H9 (cell line): ENCODE measurements around the gene CD79A. TPM values are rescaled to one million over a fixed set of nuclear protein-coding genes. Genes with fewer than 3 reads are reported as not detected.

Source experiments
- DNase-seq: peaks from one replicate; pipeline ENCODE4 v3.0.0-alpha.2; 2017
- H2AFZ ChIP-seq: one replicate; pipeline ENCODE4 v1.6.1; 2013; ENCODE audit warnings: mild to moderate bottlenecking, low read length, control low read depth, moderate library complexity
- H2AK5ac ChIP-seq: 2 replicates; pipeline ENCODE4 v1.6.1; 2013; ENCODE audit warnings: low read length, control low read depth, mixed read lengths; ENCODE audit not compliant: insufficient read length
- H2BK120ac ChIP-seq: one replicate; pipeline ENCODE4 v1.6.1; 2013; ENCODE audit warnings: low read depth, mild to moderate bottlenecking, low read length, control low read depth, inconsistent platforms; ENCODE audit not compliant: poor library complexity, severe bottlenecking
- H2BK12ac ChIP-seq: 2 replicates; pipeline ENCODE4 v1.6.1; 2013; ENCODE audit warnings: low read length, control low read depth, mixed read lengths, low read depth; ENCODE audit not compliant: insufficient read length
- H2BK15ac ChIP-seq: 2 replicates; pipeline ENCODE4 v1.6.1; 2013; ENCODE audit warnings: low read depth, low read length, control low read depth
- H2BK20ac ChIP-seq: one replicate; pipeline ENCODE4 v1.6.1; 2013; ENCODE audit warnings: low read depth, mild to moderate bottlenecking, low read length, control low read depth, inconsistent platforms; ENCODE audit not compliant: poor library complexity, severe bottlenecking
- H2BK5ac ChIP-seq: 2 replicates; pipeline ENCODE4 v1.6.1; 2013; ENCODE audit warnings: low read length, control low read depth, mixed read lengths; ENCODE audit not compliant: insufficient read length
- H3K14ac ChIP-seq: 2 replicates; pipeline ENCODE4 v1.6.1; 2013; ENCODE audit warnings: low read length, control low read depth; ENCODE audit not compliant: insufficient read depth
- H3K18ac ChIP-seq: 2 replicates; pipeline ENCODE4 v1.6.1; 2013; ENCODE audit warnings: low read depth, mild to moderate bottlenecking, mixed read lengths, low read length, control low read depth; ENCODE audit not compliant: insufficient read length
- H3K23ac ChIP-seq: 2 replicates; pipeline ENCODE4 v1.6.1; 2013; ENCODE audit warnings: low read length, control low read depth, mixed read lengths, low read depth; ENCODE audit not compliant: insufficient read length
- H3K23me2 ChIP-seq: 2 replicates; pipeline ENCODE4 v1.6.1; 2013; ENCODE audit warnings: low read depth, mild to moderate bottlenecking, mixed read lengths, low read length, control low read depth; ENCODE audit not compliant: insufficient read length, poor library complexity, severe bottlenecking
- H3K27ac ChIP-seq: 2 replicates; pipeline ENCODE4 v1.5.1; 2013; ENCODE audit warnings: low read length, control low read depth, mixed read lengths, low read depth; ENCODE audit not compliant: insufficient read length
- H3K27me3 ChIP-seq: 2 replicates; pipeline ENCODE4 v1.6.1; 2013; ENCODE audit warnings: low read length, control low read depth, inconsistent platforms; ENCODE audit not compliant: insufficient read depth
- H3K4ac ChIP-seq: 2 replicates; pipeline ENCODE4 v1.6.1; 2013; ENCODE audit warnings: low read depth, mild to moderate bottlenecking, control low read depth, inconsistent platforms, low read length, moderate library complexity
- H3K4me1 ChIP-seq: 2 replicates; pipeline ENCODE4 v1.6.1; 2013; ENCODE audit warnings: low read length, control low read depth, inconsistent platforms; ENCODE audit not compliant: insufficient read depth
- H3K4me2 ChIP-seq: 2 replicates; pipeline ENCODE4 v1.6.1; 2013; ENCODE audit warnings: low read length, control low read depth, mixed read lengths; ENCODE audit not compliant: insufficient read length, insufficient read depth
- H3K56ac ChIP-seq: 2 replicates; pipeline ENCODE4 v1.6.1; 2013; ENCODE audit warnings: low read depth, mild to moderate bottlenecking, mixed read lengths, low read length, control low read depth; ENCODE audit not compliant: insufficient read length
- H3K79me1 ChIP-seq: 2 replicates; pipeline ENCODE4 v1.6.1; 2013; ENCODE audit warnings: low read depth, mild to moderate bottlenecking, moderate library complexity, low read length, control low read depth, inconsistent platforms; ENCODE audit not compliant: insufficient read depth, poor library complexity, severe bottlenecking
- H3K79me2 ChIP-seq: 2 replicates; pipeline ENCODE4 v1.6.1; 2013; ENCODE audit warnings: low read length, control low read depth, inconsistent platforms; ENCODE audit not compliant: insufficient read depth
- H3K9ac ChIP-seq: 2 replicates; pipeline ENCODE4 v1.6.1; 2013; ENCODE audit warnings: low read length, control low read depth, mixed read lengths; ENCODE audit not compliant: insufficient read length; ENCODE audit errors: extremely low read depth
- H3K9me3 ChIP-seq: one replicate; pipeline ENCODE4 v1.6.1; 2013; ENCODE audit warnings: low read depth, low read length, inconsistent platforms; ENCODE audit not compliant: control insufficient read depth
- H3T11ph ChIP-seq: one replicate; pipeline ENCODE4 v1.6.1; 2013; ENCODE audit warnings: mild to moderate bottlenecking, low read length, control low read depth, inconsistent platforms
- H4K20me1 ChIP-seq: one replicate; pipeline ENCODE4 v1.6.1; 2013; ENCODE audit not compliant: control insufficient read depth, insufficient read length, insufficient read depth
- H4K5ac ChIP-seq: 2 replicates; pipeline ENCODE4 v1.6.1; 2013; ENCODE audit warnings: low read depth, mild to moderate bottlenecking, mixed read lengths, low read length, control low read depth; ENCODE audit not compliant: insufficient read length
- H4K8ac ChIP-seq: replicated peaks from 2 replicates; pipeline ENCODE4 v1.6.1; 2013; ENCODE audit warnings: low read length, control low read depth, mixed read lengths, low read depth; ENCODE audit not compliant: insufficient read length
- H4K91ac ChIP-seq: 2 replicates; pipeline ENCODE4 v1.6.1; 2013; ENCODE audit warnings: low read depth, mild to moderate bottlenecking, moderate library complexity, mixed read lengths, low read length, control low read depth; ENCODE audit not compliant: insufficient read length
- H3K27ac Mint-ChIP-seq, 3 experiments: 2 replicates in 2 of 3; 3 replicates in 1 of 3; pipeline ENCODE4 v1.8.0; 2020 to 2021; ENCODE audit warnings: mixed read lengths in 3 of 3, mild to moderate bottlenecking in 1 of 3, moderate library complexity in 1 of 3
- H3K27me3 Mint-ChIP-seq: 2 replicates; pipeline ENCODE4 v1.8.0; 2021; ENCODE audit warnings: low read depth, mild to moderate bottlenecking, moderate library complexity, mixed read lengths
- H3K36me3 Mint-ChIP-seq, 3 experiments: 2 replicates in 2 of 3; 3 replicates in 1 of 3; pipeline ENCODE4 v1.8.0; 2020 to 2021; ENCODE audit warnings: low read depth in 3 of 3, mixed read lengths in 3 of 3; ENCODE audit not compliant: insufficient read depth in 1 of 3
- H3K4me1 Mint-ChIP-seq, 2 experiments: 2 replicates each; pipeline ENCODE4 v1.8.0; 2020; ENCODE audit warnings: mixed read lengths in 2 of 2
- H3K4me3 Mint-ChIP-seq, 2 experiments: 2 replicates in 1 of 2; 3 replicates in 1 of 2; pipeline ENCODE4 v1.8.0; 2020 to 2021; ENCODE audit warnings: mild to moderate bottlenecking in 2 of 2, mixed read lengths in 2 of 2, moderate library complexity in 1 of 2
- H3K9me3 Mint-ChIP-seq, 2 experiments: 2 replicates in 1 of 2; 3 replicates in 1 of 2; pipeline ENCODE4 v1.8.0; 2020; ENCODE audit warnings: mild to moderate bottlenecking in 2 of 2, mixed read lengths in 2 of 2, moderate library complexity in 1 of 2
- CTCF ChIP-seq: fragments of 200-600 bp; sonication (generic); conservative IDR thresholded peaks from 3 replicates; pipeline ENCODE4 v1.8.0; 2021; ENCODE audit warnings: antibody characterized with exemption, mild to moderate bottlenecking
- WGBS: extraction: QIAGEN DNeasy Blood & Tissue Kit; methylation state at CpG from one replicate; pipeline ENCODE4 v1.1.7; 2013; ENCODE audit warnings: missing lambda C conversion rate, low lambda C conversion rate, mixed read lengths; ENCODE audit not compliant: insufficient read length; ENCODE audit errors: extremely low coverage; 5-methylcytosine and 5-hydroxymethylcytosine counted together
- total RNA-seq: library from RNA; stranded (reverse); gene quantifications from 2 replicates; pipeline ENCODE4 v1.2.1, GENCODE V29; 2021

Gene CD79A
- total RNA-seq, 1 experiment from 2014 or later = 0.22 TPM

GRCh38 chr19:41849067-41849466 lies 28.0 kb upstream of the CD79A start:
- Histone ChIP-seq H2BK12ac (no peak overlapping the region), H3K14ac (no peak overlapping the region), H3K18ac (no peak overlapping the region), H3K79me1 (no peaks in the 10 kb centered on the region), H3T11ph (no peak overlapping the region), H4K8ac (no peak overlapping the region), H2BK20ac (no peak overlapping the region), H4K20me1 (no peaks in the 10 kb centered on the region), H3K4me2 (no peak overlapping the region), H3K27ac (no peak overlapping the region), H3K4me1 (no peaks in the 10 kb centered on the region; the same call in 1 of the 2 replicates), H3K56ac (no peak overlapping the region), H3K27me3 (no peaks in the 10 kb centered on the region), H3K9me3 (no peaks in the 10 kb centered on the region), H4K91ac (no peak overlapping the region), H2BK15ac (no peak overlapping the region), H2BK120ac (no peak overlapping the region), H2AFZ (no peak overlapping the region), H3K9ac (no peak overlapping the region), H3K23me2 (no peaks in the 10 kb centered on the region), H2BK5ac (no peak overlapping the region), H3K79me2 (no peaks in the 10 kb centered on the region), H4K5ac (no peak overlapping the region), H3K4ac (no peak overlapping the region), H2AK5ac (no peak overlapping the region), H3K23ac (no peak overlapping the region)
- Mint-ChIP-seq H3K36me3 (peaks cover 0 to 5% (median 0%) of the 10 kb centered on the region in 3 experiments; a peak in 2 of 7 replicates), H3K27ac (no peak overlapping the region), H3K9me3 (peaks cover 9 to 39% of the 10 kb centered on the region in 2 experiments; a peak in 4 of 5 replicates), H3K27me3 (peaks cover 33% of the 10 kb centered on the region), H3K4me3 (no peak overlapping the region), H3K4me1 (peaks cover 0 to 3% of the 10 kb centered on the region in 2 experiments; a peak in 2 of 4 replicates)
- WGBS = no CpG with 5 or more reads among the region's 2 CpGs
- TF ChIP-seq CTCF = no peak
- DNase-seq = no peak
